Measurements from ENCODE around the gene MRPL20.

MRPL20 gene

GRCh38 chr1:1359664-1360468, 47.2 kb downstream of the MRPL20 start:
- TF ChIP-seq CTCF (IDR thresholded peaks at IDR 0.05; ENCODE audit: poor library complexity, severe bottlenecking) = no peak
- no peaks in the 10 kb centered on the region for H3K36me3 ChIP-seq (ENCODE audit: low read depth)
- H3K4me3 ChIP-seq (ENCODE audit: severe bottlenecking) = no peak overlapping the region
- DNase-seq (ENCODE audit: low spot score) = no peak
- peak overlapping the region; percentile 34 for H3K27ac ChIP-seq (ENCODE audit: poor library complexity, severe bottlenecking)
- H3K4me1 ChIP-seq (ENCODE audit: insufficient read depth, poor library complexity, severe bottlenecking) = peaks cover 13% of the 10 kb centered on the region
- ATAC-seq (ENCODE audit: low read depth) = no peak; the same call in 2 of the 3 replicates
- no peaks in the 10 kb centered on the region for H3K27me3 ChIP-seq (ENCODE audit: insufficient read depth, poor library complexity, severe bottlenecking)
- H3K9me3 ChIP-seq (ENCODE audit: severe bottlenecking) = no peaks in the 10 kb centered on the region

- no peaks in the 10 kb centered on the region for H3K9me3 ChIP-seq (ENCODE audit: severe bottlenecking)
- peak; percentile 60 for DNase-seq (ENCODE audit: low spot score)
- no peak for TF ChIP-seq CTCF (IDR thresholded peaks at IDR 0.05; ENCODE audit: poor library complexity, severe bottlenecking)
- H3K4me3 ChIP-seq (ENCODE audit: severe bottlenecking) = no peak overlapping the region
- H3K27me3 ChIP-seq (ENCODE audit: insufficient read depth, poor library complexity, severe bottlenecking) = no peaks in the 10 kb centered on the region
- no peak for ATAC-seq (ENCODE audit: low read depth)
- no peaks in the 10 kb centered on the region for H3K36me3 ChIP-seq (ENCODE audit: low read depth)
- peaks cover 13% of the 10 kb centered on the region for H3K4me1 ChIP-seq (ENCODE audit: insufficient read depth, poor library complexity, severe bottlenecking)
- H3K27ac ChIP-seq (ENCODE audit: poor library complexity, severe bottlenecking) = no peak overlapping the region
These were observed 47.8 kb downstream of the MRPL20 start for GRCh38 chr1:1359308-1359663.

DNA sequence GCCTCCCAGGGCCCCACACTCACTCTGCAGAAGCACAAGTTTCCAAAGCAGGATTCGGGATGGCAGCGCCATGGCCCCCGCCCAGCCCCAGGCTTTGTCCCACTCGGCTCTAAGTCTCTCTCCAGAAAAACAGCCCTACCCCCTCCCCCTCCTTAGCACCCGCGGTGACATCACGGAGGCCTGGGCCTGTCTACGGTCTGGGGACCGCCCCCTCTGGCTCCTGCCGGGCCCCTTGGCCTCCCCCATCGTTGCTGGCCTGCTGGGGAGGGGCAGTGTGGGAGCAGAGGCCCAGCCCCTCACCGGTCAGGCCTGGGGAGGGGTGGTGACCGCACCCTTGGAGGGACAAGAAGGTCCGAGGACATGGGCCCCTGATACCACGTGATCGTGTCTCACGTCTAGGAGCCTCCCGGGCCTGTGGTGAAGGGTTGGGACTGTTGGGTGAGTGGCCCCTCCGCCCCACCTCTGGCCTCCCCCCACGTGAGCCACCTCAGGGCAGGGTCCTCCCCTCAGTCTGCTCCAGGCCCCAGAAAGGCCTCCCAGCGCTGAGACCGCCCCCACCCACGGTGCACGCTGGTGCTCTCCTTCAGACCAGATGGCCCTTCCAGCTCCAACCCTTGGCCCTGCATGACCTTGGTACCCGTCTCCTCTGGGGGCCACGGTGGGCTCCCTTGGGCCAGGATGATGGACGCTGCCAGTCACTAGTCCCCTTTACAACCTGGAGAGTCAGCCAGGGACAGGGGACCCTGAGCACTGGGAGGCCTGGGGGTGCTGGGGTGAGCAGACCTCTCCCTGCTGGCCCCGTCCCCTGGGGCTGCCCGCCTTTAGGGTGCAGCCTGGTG, 48.4 kb downstream of the MRPL20 start, which contains the start of gene MXRA8:
MXRA8 (minus strand) TSS at position 123 of the 839 bp plus-strand sequence; CDS start at position 72, 51 bp downstream.
- ATAC-seq (ENCODE audit: low read depth) = no peak
- H3K4me3 ChIP-seq (ENCODE audit: severe bottlenecking) = no peak within 1 kb of the TSS
- DNase-seq (ENCODE audit: low spot score) = peak; percentile 63

GRCh38 chr1:1357871-1358432, 49.1 kb downstream of the MRPL20 start:
- ATAC-seq (ENCODE audit: low read depth) (no peak), DNase-seq (ENCODE audit: low spot score) (no peak)
- Histone ChIP-seq H3K36me3 (ENCODE audit: low read depth) (no peaks in the 10 kb centered on the region), H3K4me3 (ENCODE audit: severe bottlenecking) (no peak overlapping the region), H3K27ac (ENCODE audit: poor library complexity, severe bottlenecking) (no peak overlapping the region), H3K4me1 (ENCODE audit: insufficient read depth, poor library complexity, severe bottlenecking) (peaks cover 17% of the 10 kb centered on the region), H3K9me3 (ENCODE audit: severe bottlenecking) (no peaks in the 10 kb centered on the region), H3K27me3 (ENCODE audit: insufficient read depth, poor library complexity, severe bottlenecking) (no peaks in the 10 kb centered on the region)
- TF ChIP-seq CTCF (IDR thresholded peaks at IDR 0.05; ENCODE audit: poor library complexity, severe bottlenecking) = no peak

More for the DNA sequence above, 48.4 kb downstream of the MRPL20 start, which contains the start of gene MXRA8:
- Histone ChIP-seq H3K27me3 (ENCODE audit: insufficient read depth, poor library complexity, severe bottlenecking) (no peaks in the 10 kb centered on the region), H3K9me3 (ENCODE audit: severe bottlenecking) (no peaks in the 10 kb centered on the region), H3K27ac (ENCODE audit: poor library complexity, severe bottlenecking) (no peak within 1 kb of the TSS), H3K4me1 (ENCODE audit: insufficient read depth, poor library complexity, severe bottlenecking) (peaks cover 17% of the 10 kb centered on the region), H3K36me3 (ENCODE audit: low read depth) (no peaks in the 10 kb centered on the region)
- TF ChIP-seq CTCF (IDR thresholded peaks at IDR 0.05; ENCODE audit: poor library complexity, severe bottlenecking) = no peak
